ENCODE measurements around the gene SCN5A. TPM values are rescaled to one million over a fixed set of nuclear protein-coding genes. Genes with fewer than 3 reads are reported as not detected.
"Not testable (repeated sequence)": the region's sequence is repeated elsewhere in the genome, so short reads cannot be mapped to it uniquely, and the experiment has no call there.

SCN5A gene
- polyA plus RNA-seq, 1 donor from 2014 or later = not detected

GRCh38 chr3:38578081-38578475, 71.4 kb downstream of the SCN5A start:
- H3K27me3 Mint-ChIP-seq = peaks cover 3% of the 10 kb centered on the region
- H3K4me1 Mint-ChIP-seq = peaks cover 0 to 2% (median 0%) of the 10 kb centered on the region in 3 donors
- no peak overlapping the region for H3K4me3 Mint-ChIP-seq
- peaks cover 2% of the 10 kb centered on the region for H3K36me3 Mint-ChIP-seq
- H3K9me3 Mint-ChIP-seq = peaks cover 0 to 5% (median 4%) of the 10 kb centered on the region in 3 donors
- no peak overlapping the region for H3K27ac Mint-ChIP-seq

- Mint-ChIP-seq H3K27me3 (peaks cover 3% of the 10 kb centered on the region), H3K36me3 (peaks cover 2% of the 10 kb centered on the region), H3K27ac (no peak overlapping the region), H3K4me1 (peaks cover 0 to 2% (median 0%) of the 10 kb centered on the region in 3 donors), H3K9me3 (peaks cover 0 to 5% (median 4%) of the 10 kb centered on the region in 3 donors), H3K4me3 (no peak overlapping the region)
Observed at GRCh38 chr3:38577371-38578080, 72.0 kb downstream of the SCN5A start.

- H3K4me1 Mint-ChIP-seq = peaks cover 0 to under 1% (median 0%) of the 10 kb centered on the region in 3 donors
- H3K4me3 Mint-ChIP-seq = no peak overlapping the region
- H3K27ac Mint-ChIP-seq = no peak overlapping the region
- peaks cover 3% of the 10 kb centered on the region for H3K27me3 Mint-ChIP-seq
- peaks cover 0 to 5% (median 4%) of the 10 kb centered on the region in 3 donors for H3K9me3 Mint-ChIP-seq
- H3K36me3 Mint-ChIP-seq = peaks cover 2% of the 10 kb centered on the region
Observed at GRCh38 chr3:38576526-38577370, 72.7 kb downstream of the SCN5A start.

- peaks cover 2% of the 10 kb centered on the region for H3K36me3 Mint-ChIP-seq
- no peak overlapping the region for H3K27ac Mint-ChIP-seq
- no peaks in the 10 kb centered on the region for H3K4me1 Mint-ChIP-seq
- H3K4me3 Mint-ChIP-seq = no peak overlapping the region
- H3K9me3 Mint-ChIP-seq = peaks cover 0 to 5% (median 4%) of the 10 kb centered on the region in 3 donors
- peaks cover 3% of the 10 kb centered on the region for H3K27me3 Mint-ChIP-seq
Observed at GRCh38 chr3:38576131-38576525, 73.4 kb downstream of the SCN5A start.

- peaks cover 0 to 6% (median 5%) of the 10 kb centered on the region in 3 donors for H3K9me3 Mint-ChIP-seq
- no peak overlapping the region for H3K27ac Mint-ChIP-seq
- H3K36me3 Mint-ChIP-seq = peaks cover 2% of the 10 kb centered on the region
- H3K27me3 Mint-ChIP-seq = peaks cover 3% of the 10 kb centered on the region
- no peaks in the 10 kb centered on the region for H3K4me1 Mint-ChIP-seq
- H3K4me3 Mint-ChIP-seq = no peak overlapping the region
Observed at GRCh38 chr3:38575279-38575843, 74.1 kb downstream of the SCN5A start.

GRCh38 chr3:38574411-38575278, 74.8 kb downstream of the SCN5A start:
- Mint-ChIP-seq H3K4me3 (no peak overlapping the region), H3K27me3 (peaks cover 3% of the 10 kb centered on the region), H3K4me1 (no peaks in the 10 kb centered on the region), H3K36me3 (peaks cover 2% of the 10 kb centered on the region), H3K9me3 (peaks cover 0 to 6% (median 5%) of the 10 kb centered on the region in 3 donors), H3K27ac (no peak overlapping the region)

GRCh38 chr3:38573556-38573955, 75.9 kb downstream of the SCN5A start:
- no peak overlapping the region for H3K27ac Mint-ChIP-seq
- H3K9me3 Mint-ChIP-seq = peaks cover 0 to 6% (median 5%) of the 10 kb centered on the region in 3 donors
- H3K36me3 Mint-ChIP-seq = peaks cover 2% of the 10 kb centered on the region
- H3K27me3 Mint-ChIP-seq = peaks cover 3% of the 10 kb centered on the region
- H3K4me1 Mint-ChIP-seq = no peaks in the 10 kb centered on the region
- H3K4me3 Mint-ChIP-seq = no peak overlapping the region

GRCh38 chr3:38573111-38573510, 76.4 kb downstream of the SCN5A start:
- Mint-ChIP-seq H3K4me3 (no peak overlapping the region), H3K4me1 (no peaks in the 10 kb centered on the region), H3K36me3 (peaks cover 2% of the 10 kb centered on the region), H3K27ac (no peak overlapping the region), H3K9me3 (peaks cover 0 to 6% (median 5%) of the 10 kb centered on the region in 3 donors), H3K27me3 (peaks cover 3% of the 10 kb centered on the region)

GRCh38 chr3:38567498-38567897, 82.0 kb downstream of the SCN5A start:
- Mint-ChIP-seq H3K9me3 (peaks cover 0 to 3% (median 2%) of the 10 kb centered on the region in 3 donors), H3K27ac (no peak overlapping the region), H3K36me3 (no peaks in the 10 kb centered on the region), H3K27me3 (no peaks in the 10 kb centered on the region), H3K4me1 (peaks cover 0 to 2% (median 0%) of the 10 kb centered on the region in 3 donors), H3K4me3 (no peak overlapping the region)

- not testable (repeated sequence) for H3K9me3 Mint-ChIP-seq, H3K4me3 Mint-ChIP-seq, H3K27me3 Mint-ChIP-seq, H3K27ac Mint-ChIP-seq, H3K4me1 Mint-ChIP-seq, H3K36me3 Mint-ChIP-seq
Observed at GRCh38 chr3:38566794-38567193, 82.7 kb downstream of the SCN5A start.

- peaks cover 0 to 2% (median 0%) of the 10 kb centered on the region in 3 donors for H3K4me1 Mint-ChIP-seq
- H3K27ac Mint-ChIP-seq = no peak overlapping the region
- no peaks in the 10 kb centered on the region for H3K36me3 Mint-ChIP-seq
- H3K4me3 Mint-ChIP-seq = no peak overlapping the region
- no peaks in the 10 kb centered on the region for H3K27me3 Mint-ChIP-seq
- peaks cover 0 to 3% (median 2%) of the 10 kb centered on the region in 3 donors for H3K9me3 Mint-ChIP-seq
Observed at GRCh38 chr3:38566215-38566528, 83.3 kb downstream of the SCN5A start.

GRCh38 chr3:38565339-38566214, 83.9 kb downstream of the SCN5A start:
- H3K27me3 Mint-ChIP-seq = no peaks in the 10 kb centered on the region
- H3K36me3 Mint-ChIP-seq = no peaks in the 10 kb centered on the region
- H3K27ac Mint-ChIP-seq = no peak overlapping the region
- no peak overlapping the region for H3K4me3 Mint-ChIP-seq
- H3K4me1 Mint-ChIP-seq = peaks cover 0 to 2% (median 0%) of the 10 kb centered on the region in 3 donors
- peaks cover 0 to 3% (median 0%) of the 10 kb centered on the region in 3 donors for H3K9me3 Mint-ChIP-seq

GRCh38 chr3:38564631-38565338, 84.7 kb downstream of the SCN5A start:
- H3K4me3 Mint-ChIP-seq = no peak overlapping the region
- peaks cover 0 to 3% (median 0%) of the 10 kb centered on the region in 3 donors for H3K9me3 Mint-ChIP-seq

More at GRCh38 chr3:38564631-38565338, 84.7 kb downstream of the SCN5A start:
- no peaks in the 10 kb centered on the region for H3K36me3 Mint-ChIP-seq
- peaks cover 0 to 2% (median 0%) of the 10 kb centered on the region in 3 donors for H3K4me1 Mint-ChIP-seq
- H3K27ac Mint-ChIP-seq = no peak overlapping the region
- H3K27me3 Mint-ChIP-seq = peaks cover 3% of the 10 kb centered on the region
